DND-41 (cell line): ENCODE data around the gene CAPN14.

Experiments
- ATAC-seq: fragments of 200-7000 bp; cut with Tn5 transposase; 3 replicates; pipeline ENCODE4 v1.9.1; 2021; ENCODE audit warnings: low read depth; ENCODE audit not compliant: insufficient read depth
- DNase-seq: peaks from one replicate; pipeline ENCODE4 v3.0.0-alpha.2; 2020
- H2AFZ ChIP-seq: 2 replicates; pipeline ENCODE4 v1.6.0; 2012; ENCODE audit warnings: low read depth, low read length
- H3K27ac ChIP-seq: 2 replicates; pipeline ENCODE4 v1.5.1; 2012; ENCODE audit warnings: low read length, inconsistent platforms
- H3K27me3 ChIP-seq: fragments of 200-600 bp; sonication (generic); 2 replicates; pipeline ENCODE4 v1.6.0; 2012; ENCODE audit warnings: low read length, mild to moderate bottlenecking, inconsistent platforms; ENCODE audit not compliant: insufficient read depth, poor library complexity
- H3K36me3 ChIP-seq: 2 replicates; pipeline ENCODE4 v1.5.1; 2012; ENCODE audit warnings: low read length, inconsistent platforms; ENCODE audit not compliant: insufficient read depth
- H3K4me1 ChIP-seq: 2 replicates; pipeline ENCODE4 v1.5.1; 2012; ENCODE audit warnings: mild to moderate bottlenecking, low read length; ENCODE audit not compliant: insufficient read depth
- H3K4me2 ChIP-seq: 2 replicates; pipeline ENCODE4 v1.6.0; 2012; ENCODE audit warnings: mild to moderate bottlenecking, moderate library complexity, low read length, inconsistent platforms; ENCODE audit not compliant: insufficient read depth
- H3K4me3 ChIP-seq, 2 experiments: fragments of 200-600 bp in 1 of 2; shearing (Covaris generic) in 1 of 2; 2 replicates each; pipeline ENCODE4 v1.5.1; 2012 to 2016; ENCODE audit warnings: inconsistent platforms in 2 of 2, low read length in 2 of 2, mild to moderate bottlenecking in 2 of 2, low read depth in 1 of 2, moderate library complexity in 1 of 2
- H3K79me2 ChIP-seq: 2 replicates; pipeline ENCODE4 v1.6.0; 2012; ENCODE audit warnings: low read length, inconsistent platforms; ENCODE audit not compliant: insufficient read depth
- H3K9ac ChIP-seq: 2 replicates; pipeline ENCODE4 v1.6.0; 2012; ENCODE audit warnings: low read depth, mild to moderate bottlenecking, inconsistent platforms, low read length, moderate library complexity
- H3K9me3 ChIP-seq: 2 replicates; pipeline ENCODE4 v1.5.1; 2012; ENCODE audit warnings: low read length, moderate library complexity, mild to moderate bottlenecking, inconsistent platforms; ENCODE audit not compliant: insufficient read depth, severe bottlenecking
- H4K20me1 ChIP-seq: 2 replicates; pipeline ENCODE4 v1.6.0; 2012; ENCODE audit warnings: low read length; ENCODE audit not compliant: insufficient read depth
- CTCF ChIP-seq: IDR thresholded peaks from 2 replicates; pipeline ENCODE4 v1.5.1; 2012; ENCODE audit warnings: borderline replicate concordance, low read length, moderate library complexity, mild to moderate bottlenecking; ENCODE audit not compliant: poor library complexity, severe bottlenecking; ENCODE audit errors: extremely low read depth
- EZH2 ChIP-seq: IDR thresholded peaks from 3 replicates; pipeline ENCODE4 v1.6.1; 2012; ENCODE audit warnings: borderline replicate concordance, low read depth, mild to moderate bottlenecking, moderate library complexity, low read length, inconsistent platforms; ENCODE audit not compliant: severe bottlenecking

CAPN14 gene

GRCh38 chr2:31170071-31170698 is 47.1 kb downstream of the CAPN14 start:
- H2AFZ ChIP-seq, result no peak overlapping the region
- H3K9me3 ChIP-seq, result no peaks in the 10 kb centered on the region
- no peaks in the 10 kb centered on the region for H3K4me1 ChIP-seq
- no peak overlapping the region for H3K9ac ChIP-seq
- H3K36me3 ChIP-seq, result no peaks in the 10 kb centered on the region
- no peak for TF ChIP-seq EZH2
- TF ChIP-seq CTCF, result peak; percentile 97
- peak; percentile 69 for DNase-seq
- no peaks in the 10 kb centered on the region for H3K27me3 ChIP-seq
- peak; percentile 93 for ATAC-seq
- no peak overlapping the region for H3K27ac ChIP-seq
- no peak overlapping the region for H3K4me3 ChIP-seq
- H3K4me2 ChIP-seq, result no peak overlapping the region
- no peaks in the 10 kb centered on the region for H3K79me2 ChIP-seq
- H4K20me1 ChIP-seq, result no peaks in the 10 kb centered on the region; the same call in 1 of the 2 replicates

- no peak overlapping the region for H3K9ac ChIP-seq
- H3K27ac ChIP-seq, result no peak overlapping the region
- H2AFZ ChIP-seq, result no peak overlapping the region
- H3K4me3 ChIP-seq, result no peak overlapping the region
- TF ChIP-seq CTCF, result no peak
- no peaks in the 10 kb centered on the region for H3K36me3 ChIP-seq
- peak; percentile 41; the same call in 2 of the 3 replicates for ATAC-seq
- DNase-seq, result peak; percentile 10
- no peaks in the 10 kb centered on the region; the same call in 1 of the 2 replicates for H4K20me1 ChIP-seq
- H3K9me3 ChIP-seq, result no peaks in the 10 kb centered on the region
- H3K4me2 ChIP-seq, result no peak overlapping the region
- no peaks in the 10 kb centered on the region for H3K4me1 ChIP-seq
- H3K27me3 ChIP-seq, result no peaks in the 10 kb centered on the region
- no peaks in the 10 kb centered on the region for H3K79me2 ChIP-seq
These were observed 49.0 kb downstream of the CAPN14 start for GRCh38 chr2:31168291-31168690.

- H3K79me2 ChIP-seq, result no peaks in the 10 kb centered on the region
- H3K4me3 ChIP-seq, result no peak overlapping the region
- H3K4me2 ChIP-seq, result no peak overlapping the region
- H2AFZ ChIP-seq, result no peak overlapping the region
- H3K4me1 ChIP-seq, result no peaks in the 10 kb centered on the region
- no peaks in the 10 kb centered on the region; the same call in 1 of the 2 replicates for H4K20me1 ChIP-seq
- H3K36me3 ChIP-seq, result no peaks in the 10 kb centered on the region
- no peak overlapping the region for H3K9ac ChIP-seq
- no peak for TF ChIP-seq EZH2
- TF ChIP-seq CTCF, result no peak
- no peaks in the 10 kb centered on the region for H3K27me3 ChIP-seq
- no peak for ATAC-seq
- DNase-seq, result no peak
- no peak overlapping the region for H3K27ac ChIP-seq
- no peaks in the 10 kb centered on the region for H3K9me3 ChIP-seq
These were observed 50.4 kb downstream of the CAPN14 start for GRCh38 chr2:31166925-31167324.
